GM13976 (cell line): ENCODE data around the gene ACKR3.

Experiments
- DNase-seq: peaks from one replicate; pipeline ENCODE4 v3.0.0; 2012; ENCODE audit warnings: low spot score
- CTCF ChIP-seq: IDR thresholded peaks from 2 replicates; pipeline ENCODE4 v1.5.1; 2012; ENCODE audit warnings: borderline replicate concordance, mild to moderate bottlenecking; ENCODE audit not compliant: insufficient read depth; ENCODE audit errors: extremely low read depth, missing control alignments, control extremely low read depth
- in situ Hi-C: fragments of 300-500 bp; cut with MboI; formaldehyde crosslinking; loops from one replicate; pipeline ENCODE4 v1.12.0; 2022; ENCODE audit warnings: low sequenced_read_pairs, mixed read lengths, inconsistent platforms; ENCODE audit not compliant: unreplicated experiment

ACKR3 gene

GRCh38 chr2:236622201-236622600, 52.6 kb downstream of the ACKR3 start:
- in situ Hi-C loops, result no loop called here
- TF ChIP-seq CTCF, result no peak
- DNase-seq, result no peak

GRCh38 chr2:236622660-236623059, 53.0 kb downstream of the ACKR3 start:
- TF ChIP-seq CTCF, result no peak
- DNase-seq, result no peak
- in situ Hi-C loops, result no loop called here

- no peak for TF ChIP-seq CTCF
- in situ Hi-C loops, result no loop called here
- DNase-seq, result no peak
Observed at GRCh38 chr2:236623816-236624215, 54.2 kb downstream of the ACKR3 start.

- in situ Hi-C loops, result no loop called here
- no peak for TF ChIP-seq CTCF
Observed at GRCh38 chr2:236625156-236625690, 55.6 kb downstream of the ACKR3 start.

GRCh38 chr2:236626391-236627150, 56.9 kb downstream of the ACKR3 start:
- no peak for DNase-seq
- no peak for TF ChIP-seq CTCF
- in situ Hi-C loops, result no loop called here

More at GRCh38 chr2:236625156-236625690, 55.6 kb downstream of the ACKR3 start:
- DNase-seq, result no peak

- in situ Hi-C loops, result no loop called here
- DNase-seq, result no peak
- TF ChIP-seq CTCF, result no peak
Observed at GRCh38 chr2:236627193-236627592, 57.6 kb downstream of the ACKR3 start.
